NCI-H510A (cell line): Measurements from ENCODE around the gene SYTL5.

Experiments
- DNase-seq: peaks from one replicate; lab custom pipeline; 2025; lab: John Stamatoyannopoulos, UW

The SYTL5 gene

DNA sequence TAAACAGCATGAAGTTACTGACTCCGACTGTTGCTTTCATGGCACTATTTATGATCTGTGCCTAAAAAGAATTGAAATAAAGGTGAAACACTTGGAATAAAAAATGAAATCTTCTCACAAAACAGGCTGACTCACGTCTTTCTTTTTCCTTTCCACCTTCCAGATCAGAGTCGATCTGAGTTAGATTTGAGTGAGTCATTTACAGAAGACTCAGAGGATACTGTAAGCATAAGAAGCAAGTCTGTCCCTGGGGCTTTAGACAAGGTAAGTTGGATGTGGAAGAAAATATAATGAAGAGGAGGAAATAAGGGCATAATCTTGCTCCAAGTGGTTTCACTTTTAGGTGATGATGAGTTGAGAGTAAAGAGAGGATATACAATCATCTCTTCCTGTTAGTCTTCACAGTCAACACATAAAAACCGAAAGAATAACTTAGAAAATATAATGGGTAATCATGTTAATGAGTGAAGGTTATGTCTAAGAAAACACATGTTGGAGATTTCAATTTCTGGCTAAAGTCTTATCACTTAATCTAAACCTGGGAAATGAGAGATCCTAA lies 89.7 kb downstream of the SYTL5 start:
- no peak for DNase-seq

DNA sequence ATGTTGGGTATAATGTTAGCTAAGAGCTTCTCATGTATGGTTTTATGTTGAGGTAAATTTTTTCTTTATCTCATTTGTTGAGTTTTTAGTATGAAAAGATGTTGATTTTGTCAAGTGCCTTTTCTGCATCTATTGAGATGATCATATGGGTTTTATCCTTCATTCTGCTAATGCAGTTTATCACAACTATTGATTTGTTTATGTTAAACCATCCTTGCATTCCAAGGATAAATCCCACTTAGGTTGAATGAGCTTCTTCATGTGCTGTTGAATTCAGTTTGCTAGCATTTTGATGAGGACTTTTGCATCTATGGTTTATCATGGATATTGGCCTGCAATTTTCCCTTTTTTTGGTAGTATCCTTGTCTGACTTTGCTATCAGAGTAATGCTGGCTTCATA lies 93.3 kb downstream of the SYTL5 start:
- no peak for DNase-seq

GRCh38 chrX:38102240-38102639 lies 95.9 kb downstream of the SYTL5 start:
- no peak for DNase-seq

DNA sequence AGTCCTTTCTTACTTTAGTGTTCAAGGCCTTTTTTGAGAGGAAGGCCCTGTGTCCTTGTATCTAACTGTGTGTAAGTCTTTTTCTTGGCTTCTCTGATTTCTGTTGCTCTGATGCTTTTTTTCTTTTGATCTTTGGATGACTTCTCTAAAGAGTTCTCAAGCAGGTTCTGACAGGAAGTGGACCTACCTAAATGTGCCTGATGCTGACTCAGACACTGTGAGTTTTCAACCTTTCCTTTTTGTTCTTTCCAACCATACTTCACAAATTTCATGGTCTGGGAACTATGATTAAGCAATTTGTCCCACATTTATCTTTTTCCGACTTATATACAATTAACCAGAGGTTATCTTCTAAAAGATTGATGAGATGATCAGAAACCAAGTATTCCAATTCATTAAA lies 96.5 kb downstream of the SYTL5 start:
- no peak for DNase-seq

DNA sequence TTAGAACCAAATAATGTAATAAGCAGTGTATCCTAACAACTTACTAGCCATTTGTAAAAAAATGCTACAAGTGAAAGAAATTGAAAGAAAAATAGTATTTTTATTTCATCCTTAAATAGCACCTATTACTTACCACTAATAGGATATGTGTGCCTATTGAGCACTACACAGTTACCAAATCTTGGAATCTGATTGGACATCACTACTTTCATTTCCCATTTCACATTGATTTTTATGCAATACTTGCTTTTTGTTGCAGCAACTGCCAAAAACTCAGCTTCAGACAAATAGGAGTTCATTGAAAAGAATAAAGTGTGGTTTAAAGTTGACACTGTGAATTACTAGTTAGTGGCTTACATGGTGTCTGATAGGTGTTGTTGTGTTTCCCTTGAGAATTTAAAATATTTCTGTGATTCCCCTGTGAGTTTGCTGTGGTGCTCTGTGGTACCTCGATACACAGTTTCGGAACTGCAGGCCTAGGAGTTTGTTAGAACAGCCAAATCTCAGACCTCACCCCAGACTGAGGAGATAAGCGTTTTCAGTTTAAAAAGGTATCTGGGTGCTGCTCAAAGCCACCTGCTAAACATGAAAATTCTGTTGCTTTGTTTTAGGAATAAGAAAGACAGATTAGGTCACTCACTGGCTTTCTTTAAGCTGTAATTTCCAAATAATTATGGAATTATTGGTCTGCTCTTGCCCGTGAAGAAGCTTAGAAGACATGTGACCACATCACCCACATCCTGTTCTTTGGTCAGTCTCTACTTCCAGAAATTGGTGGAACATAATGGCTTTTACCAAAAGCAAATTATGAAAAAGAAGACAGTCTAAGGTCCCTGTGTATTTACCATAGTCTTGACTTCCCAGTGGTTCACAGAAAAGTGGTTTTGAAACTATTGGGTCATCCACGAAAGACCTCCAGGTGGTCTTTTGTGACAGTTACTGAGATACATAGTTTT lies 97.8 kb downstream of the SYTL5 start:
- no peak for DNase-seq

- no peak for DNase-seq
These were observed 98.9 kb downstream of the SYTL5 start for GRCh38 chrX:38105216-38105725.

DNA sequence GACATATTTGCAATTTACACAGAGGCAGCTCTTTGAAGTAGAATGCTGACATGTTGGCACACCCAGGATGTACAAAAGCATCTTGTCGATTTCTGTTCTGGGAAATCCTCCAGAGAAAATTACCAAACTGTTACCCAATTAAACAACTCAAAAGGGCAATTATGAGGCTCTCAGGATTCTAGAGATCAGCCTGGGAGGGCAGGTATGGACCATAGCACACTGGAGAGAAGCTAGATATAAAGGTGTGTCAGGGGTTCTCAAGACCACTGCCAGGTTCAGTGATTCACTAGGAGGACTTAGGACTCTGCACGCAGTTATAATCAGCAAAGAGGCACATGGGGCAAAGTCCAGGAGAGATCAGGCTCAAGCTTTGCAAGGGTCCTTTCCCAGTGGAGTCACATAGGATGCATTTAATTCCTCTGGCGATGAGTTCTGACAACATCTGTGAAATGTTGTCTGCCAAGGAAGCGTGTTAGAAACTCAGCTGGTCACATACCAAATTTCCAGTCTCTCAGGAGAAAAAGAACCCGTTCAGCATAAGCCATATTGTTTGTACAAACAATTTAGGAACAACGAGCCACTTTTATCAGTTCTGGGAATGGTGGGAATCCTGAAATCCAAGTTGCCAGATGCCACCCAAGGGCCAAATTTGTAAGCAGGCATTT lies 100.8 kb downstream of the SYTL5 start:
- DNase-seq: no peak

GRCh38 chrX:38108364-38108763 lies 102.0 kb downstream of the SYTL5 start:
- no peak for DNase-seq

DNA sequence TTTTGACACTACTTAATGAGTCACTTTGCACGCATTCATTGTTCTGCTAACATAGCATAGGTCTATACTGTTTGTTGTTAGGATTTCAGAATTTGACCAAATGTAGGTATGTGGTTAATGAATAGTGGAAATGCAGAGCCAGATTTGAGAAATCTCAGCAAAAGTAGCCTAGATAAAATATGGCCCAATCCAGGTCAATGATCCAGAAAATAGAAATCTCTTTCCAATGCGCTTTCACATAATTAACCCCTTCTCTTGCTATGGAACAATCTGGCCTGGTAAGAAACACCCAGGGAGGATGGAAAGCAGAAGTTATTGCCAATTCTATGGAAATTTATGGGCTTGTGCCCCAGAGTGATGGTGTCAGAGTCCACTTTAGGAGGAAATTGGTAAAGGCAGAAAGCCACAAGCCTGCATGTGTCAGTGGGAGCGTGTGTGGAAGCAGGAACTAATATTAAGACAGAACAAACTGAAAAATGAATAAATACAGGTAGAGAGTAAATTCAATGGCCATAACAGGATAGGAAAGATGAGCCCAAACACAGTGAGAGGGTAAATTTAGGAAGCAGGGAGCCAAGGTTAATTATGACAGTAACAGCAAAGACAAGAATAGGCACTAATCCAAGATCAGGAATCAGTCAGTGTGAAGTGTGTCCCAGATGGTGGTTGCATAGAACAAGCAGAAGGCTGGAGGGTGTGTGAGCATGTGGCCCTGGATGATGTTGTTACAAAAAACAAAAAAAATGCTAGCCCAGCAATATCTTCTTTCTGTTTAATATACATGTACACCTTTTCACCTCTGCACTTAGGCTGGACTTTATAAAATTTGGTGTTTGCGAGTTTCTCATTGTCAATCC lies 102.9 kb downstream of the SYTL5 start:
- DNase-seq: no peak

GRCh38 chrX:38110231-38110630 lies 103.9 kb downstream of the SYTL5 start:
- DNase-seq: no peak

DNA sequence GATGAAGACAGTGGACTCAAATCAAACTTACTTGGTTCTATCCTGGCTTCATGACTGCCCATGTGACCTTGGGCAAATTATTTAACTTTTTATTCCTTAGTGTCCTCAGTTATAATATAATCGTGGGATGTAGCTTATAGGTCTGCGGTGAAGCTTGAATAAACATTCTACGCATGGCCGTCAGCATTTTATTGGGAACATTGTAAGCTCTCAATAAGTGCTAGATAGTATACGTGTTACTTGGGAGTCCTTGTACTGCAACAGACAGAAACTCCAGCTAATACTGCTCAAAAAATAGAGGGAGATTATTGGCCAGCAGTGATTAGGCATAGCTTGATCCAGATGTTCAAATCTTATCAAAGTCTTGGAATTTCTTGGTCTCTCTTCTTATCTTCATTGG lies 104.8 kb downstream of the SYTL5 start:
- no peak for DNase-seq

DNA sequence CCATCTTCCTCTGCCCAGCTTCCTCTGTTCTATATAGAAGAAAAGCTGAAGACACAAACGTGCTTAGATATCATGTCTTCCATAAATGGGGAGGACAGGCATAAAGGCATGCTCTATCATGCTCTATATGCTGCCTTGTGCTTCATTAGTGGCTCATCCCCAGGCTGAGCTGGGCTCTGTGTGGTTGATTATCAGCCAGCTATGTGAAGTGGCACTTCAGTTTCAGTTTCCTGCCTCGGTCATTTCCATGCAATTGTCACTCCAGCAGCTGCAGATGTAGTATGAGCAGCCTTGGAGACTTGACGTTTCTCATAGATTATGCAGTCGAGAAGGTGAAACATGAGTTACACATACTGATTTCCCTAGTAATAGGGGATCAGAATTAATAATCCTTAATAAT lies 106.2 kb downstream of the SYTL5 start:
- DNase-seq: peak; percentile 56

DNA sequence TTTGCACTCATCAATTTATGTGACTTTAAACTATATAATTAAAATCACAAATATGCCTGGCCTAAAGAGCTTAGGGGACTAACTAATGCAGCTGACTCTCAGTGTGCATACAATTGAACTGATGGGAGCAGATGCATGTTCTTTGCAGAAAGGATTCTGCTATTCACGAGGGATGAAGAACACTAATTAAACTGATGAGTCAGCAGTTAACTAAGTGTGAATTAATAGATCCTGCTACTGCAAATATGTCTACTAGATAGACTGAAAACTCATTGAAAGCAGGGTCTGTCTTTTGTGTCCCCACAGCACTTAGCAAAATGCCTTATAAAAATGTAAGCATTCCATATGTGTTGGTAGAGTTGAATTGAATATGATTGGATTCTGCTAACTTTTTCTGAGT lies 110.4 kb downstream of the SYTL5 start:
- no peak for DNase-seq

DNA sequence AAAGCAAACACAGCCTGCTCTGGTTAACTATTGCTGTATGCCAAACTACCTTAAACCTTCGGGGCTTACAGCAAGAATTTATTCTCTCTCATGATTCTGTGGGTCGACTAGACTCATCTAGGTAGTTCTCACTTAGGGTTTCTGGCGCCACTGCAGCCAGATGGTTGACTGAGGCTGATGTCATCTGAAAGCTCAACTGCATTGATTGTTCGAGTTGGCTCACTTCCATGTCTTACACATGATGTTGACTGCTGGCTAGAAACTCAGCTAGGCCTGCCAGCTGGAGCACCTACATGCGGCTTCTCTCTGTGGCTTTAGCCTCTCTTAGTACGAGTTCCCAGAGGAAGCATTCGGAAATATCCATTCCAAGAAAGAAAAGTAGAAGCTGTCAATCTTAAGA lies 111.1 kb downstream of the SYTL5 start:
- DNase-seq: peak; percentile 0

DNA sequence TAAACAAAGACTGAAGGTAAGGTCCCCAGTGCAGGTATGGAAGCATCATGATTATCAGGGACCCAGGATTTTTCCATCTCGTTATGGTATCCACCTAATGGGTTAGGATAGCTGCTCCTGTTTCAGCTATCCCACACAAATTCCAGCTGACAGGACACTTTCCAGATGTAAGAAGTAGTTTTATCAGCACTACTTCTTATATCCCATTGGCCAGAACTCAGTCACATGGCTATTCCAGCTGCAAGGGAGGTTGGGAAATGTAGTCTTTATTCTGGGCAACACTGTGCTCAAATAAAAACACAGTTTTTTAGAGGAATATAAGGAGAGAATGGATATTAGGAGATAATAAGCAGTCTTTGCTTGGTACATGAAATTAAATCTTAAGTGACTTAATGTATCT lies 117.6 kb downstream of the SYTL5 start:
- DNase-seq: no peak

GRCh38 chrX:38126179-38126578 lies 119.8 kb downstream of the SYTL5 start:
- DNase-seq: no peak

DNA sequence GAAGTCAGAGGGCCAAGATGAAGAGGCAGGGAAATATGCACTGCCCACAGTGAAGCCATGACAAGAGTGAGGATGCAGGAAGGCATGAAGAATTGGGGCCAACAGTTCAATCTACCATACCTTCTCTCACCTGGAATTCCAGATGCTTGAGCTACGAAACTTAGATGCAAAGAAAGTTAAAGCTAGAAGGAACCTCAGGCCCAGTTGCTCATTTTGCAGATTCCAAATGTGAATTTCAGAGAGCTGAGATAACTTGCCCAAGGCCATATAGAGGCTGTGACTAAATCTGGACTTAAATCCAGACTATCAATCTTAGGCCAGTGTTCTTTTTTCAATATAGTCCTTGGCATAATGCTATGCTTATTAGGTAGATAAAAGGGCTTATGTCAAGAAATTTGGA lies 121.6 kb downstream of the SYTL5 start:
- no peak for DNase-seq

DNA sequence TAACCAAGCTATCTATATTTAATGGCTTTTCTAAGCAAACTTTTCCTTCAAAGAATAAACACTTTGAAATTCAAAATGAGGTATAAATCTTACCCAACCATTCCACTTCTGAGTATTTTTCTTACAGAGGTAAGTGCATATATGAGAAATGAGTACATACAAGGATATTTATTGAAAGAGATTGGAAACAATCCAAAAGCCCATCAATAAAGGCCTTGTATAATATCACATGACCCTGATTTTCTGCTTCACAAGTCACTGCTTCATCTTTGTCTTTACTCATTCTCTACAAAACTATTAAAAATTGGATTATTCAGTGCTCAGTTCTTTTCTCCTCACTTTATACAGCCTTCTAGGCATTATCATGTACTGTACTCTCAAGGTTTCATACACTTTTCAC lies 123.0 kb downstream of the SYTL5 start:
- DNase-seq: no peak

DNA sequence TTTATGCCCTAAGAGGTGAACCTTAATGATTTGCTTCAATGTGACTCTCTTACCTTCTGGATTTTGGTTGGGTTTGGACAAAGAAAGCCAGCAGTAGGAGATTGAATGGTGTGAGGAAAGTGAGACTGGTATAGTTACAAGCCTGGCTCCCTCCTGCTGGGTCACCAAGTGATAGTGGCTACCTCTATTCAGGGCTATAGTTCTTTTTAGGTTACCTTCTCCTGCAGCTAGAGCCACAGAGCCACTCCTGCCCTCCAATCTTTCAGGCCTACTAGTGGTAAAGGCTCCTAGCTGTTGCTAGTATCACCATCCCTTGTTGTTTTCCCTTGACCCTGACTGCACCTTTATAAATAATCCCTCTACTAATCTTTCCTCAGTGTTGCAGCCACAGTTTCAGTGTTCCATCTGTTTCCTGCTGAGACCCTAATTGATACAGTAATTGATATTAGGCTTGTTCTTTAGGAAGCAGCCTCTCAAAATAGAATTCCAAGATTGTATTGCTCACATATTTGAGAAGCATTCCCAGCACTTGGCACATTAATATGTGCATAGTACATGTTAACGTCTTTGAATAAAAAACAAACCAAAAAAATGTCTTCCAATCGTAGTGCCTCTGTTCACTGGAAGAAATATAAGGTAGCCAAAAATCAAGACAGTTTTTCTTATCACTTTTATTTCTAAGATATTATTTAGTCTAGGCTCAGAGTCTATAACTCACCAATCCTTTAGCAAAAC lies 132.0 kb downstream of the SYTL5 start:
- no peak for DNase-seq

DNA sequence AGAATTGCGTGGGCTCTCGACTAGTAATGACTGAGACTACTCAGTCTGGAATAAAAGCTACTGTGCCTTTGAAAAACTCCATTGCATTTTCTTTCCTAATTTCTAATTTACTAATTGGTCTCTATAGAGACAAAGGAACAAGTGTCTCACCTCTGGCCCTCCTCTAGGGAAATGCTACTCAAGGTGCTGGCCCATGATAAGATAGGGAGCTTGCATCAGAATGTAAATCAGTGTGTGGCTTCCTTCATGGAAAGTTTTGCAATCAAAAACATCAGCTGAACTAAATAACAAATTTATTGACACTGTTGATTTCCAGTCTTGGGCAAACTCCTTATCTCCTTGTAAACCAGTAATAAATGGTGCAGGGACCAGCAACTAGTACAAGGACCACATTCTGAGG lies 132.5 kb downstream of the SYTL5 start:
- DNase-seq: no peak

DNA sequence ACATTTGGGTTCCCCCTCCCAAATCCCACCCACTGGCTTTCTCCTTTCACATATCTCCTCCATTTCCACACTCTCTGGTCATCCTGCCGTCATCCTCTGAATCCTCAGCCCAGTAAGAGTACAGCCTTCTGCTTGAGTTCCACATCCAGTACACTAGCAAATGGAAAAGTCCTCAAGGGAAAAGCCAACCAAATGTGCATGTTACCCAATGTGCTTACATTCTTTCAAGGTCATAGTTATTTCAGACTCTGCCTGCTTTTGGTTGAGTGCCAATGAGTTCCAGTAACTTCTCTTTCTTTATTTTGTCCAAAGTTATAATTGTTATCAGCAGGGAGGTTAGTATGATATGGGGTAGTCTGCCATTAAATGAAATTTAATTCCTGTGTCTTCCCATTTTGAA lies 136.3 kb downstream of the SYTL5 start:
- no peak for DNase-seq
